Neuronal stem cell (in vitro differentiated cells): ENCODE results near the gene FOXJ2.
"Not testable (repeated sequence)": the region's sequence is repeated elsewhere in the genome, so short reads cannot be mapped to it uniquely, and the experiment has no call there.

Source experiments
- DNase-seq: peaks from one replicate; pipeline ENCODE4 v3.0.0-alpha.2; 2013; ENCODE audit warnings: low spot score
- H2AFZ ChIP-seq: one replicate; pipeline ENCODE4 v1.6.1; 2013; ENCODE audit warnings: mild to moderate bottlenecking, low read length, inconsistent platforms
- H2AK5ac ChIP-seq: 2 replicates; pipeline ENCODE4 v1.6.1; 2013; ENCODE audit warnings: low read depth, mild to moderate bottlenecking, inconsistent platforms, low read length, moderate library complexity, mixed read lengths
- H2BK120ac ChIP-seq: 2 replicates; pipeline ENCODE4 v1.6.1; 2013; ENCODE audit warnings: low read depth, mild to moderate bottlenecking, inconsistent platforms, low read length, moderate library complexity, mixed read lengths
- H2BK12ac ChIP-seq: one replicate; pipeline ENCODE4 v1.6.1; 2013; ENCODE audit warnings: low read length, inconsistent platforms
- H2BK15ac ChIP-seq: 2 replicates; pipeline ENCODE4 v1.6.1; 2013; ENCODE audit warnings: mild to moderate bottlenecking, low read length, inconsistent platforms, mixed read lengths
- H2BK5ac ChIP-seq: one replicate; pipeline ENCODE4 v1.6.1; 2013; ENCODE audit warnings: inconsistent platforms, mild to moderate bottlenecking, low read length, moderate library complexity
- H3K14ac ChIP-seq: one replicate; pipeline ENCODE4 v1.6.1; 2013; ENCODE audit warnings: low read length, inconsistent platforms
- H3K18ac ChIP-seq: 2 replicates; pipeline ENCODE4 v1.6.1; 2013; ENCODE audit warnings: low read length, inconsistent platforms
- H3K23ac ChIP-seq: 2 replicates; pipeline ENCODE4 v1.6.1; 2013; ENCODE audit warnings: low read depth, mild to moderate bottlenecking, mixed read lengths, low read length, inconsistent platforms; ENCODE audit not compliant: poor library complexity
- H3K27ac ChIP-seq: replicated peaks from 3 replicates; pipeline ENCODE4 v1.5.1; 2013; ENCODE audit warnings: low read length, inconsistent platforms
- H3K27me3 ChIP-seq, 3 experiments: 2 replicates each; pipeline ENCODE4 v1.6.1; 2013; ENCODE audit warnings: low read length in 3 of 3, mild to moderate bottlenecking in 2 of 3, inconsistent platforms in 1 of 3, low read depth in 1 of 3, mixed read lengths in 1 of 3, moderate library complexity in 1 of 3; ENCODE audit not compliant: control insufficient read depth in 3 of 3, insufficient read depth in 3 of 3
- H3K36me3 ChIP-seq, 2 donors: replicated peaks in 1 of 2; 2 replicates each; pipeline ENCODE4 v1.6.1; 2013; ENCODE audit warnings: low read length in 2 of 2; ENCODE audit not compliant: control insufficient read depth in 2 of 2, insufficient read depth in 2 of 2
- H3K4ac ChIP-seq: 2 replicates; pipeline ENCODE4 v1.6.1; 2013; ENCODE audit warnings: inconsistent platforms, mild to moderate bottlenecking, low read length, moderate library complexity
- H3K4me1 ChIP-seq, 2 donors: 1 replicate in 1 of 2; 2 replicates in 1 of 2; pipeline ENCODE4 v1.6.1; 2013; ENCODE audit warnings: low read length in 2 of 2, low read depth in 1 of 2; ENCODE audit not compliant: control insufficient read depth in 2 of 2, insufficient read depth in 1 of 2
- H3K4me2 ChIP-seq: one replicate; pipeline ENCODE4 v1.6.1; 2013; ENCODE audit warnings: mild to moderate bottlenecking, low read length, inconsistent platforms; ENCODE audit not compliant: insufficient read depth, poor library complexity, severe bottlenecking
- H3K4me3 ChIP-seq, 2 donors: 2 replicates each; pipeline ENCODE4 v1.5.1; 2013; ENCODE audit warnings: low read length in 2 of 2, mild to moderate bottlenecking in 2 of 2, inconsistent platforms in 1 of 2, moderate library complexity in 1 of 2
- H3K79me1 ChIP-seq: one replicate; pipeline ENCODE4 v1.6.1; 2013; ENCODE audit warnings: low read depth, mild to moderate bottlenecking, inconsistent platforms, low read length, moderate library complexity
- H3K9ac ChIP-seq: one replicate; pipeline ENCODE4 v1.6.1; 2013; ENCODE audit warnings: mild to moderate bottlenecking, low read depth, low read length, inconsistent platforms; ENCODE audit not compliant: poor library complexity
- H3K9me3 ChIP-seq, 2 donors: replicated peaks in 1 of 2; 2 replicates each; pipeline versions ENCODE3 to v1.6.1; 2013; ENCODE audit warnings: low read length in 2 of 2, mild to moderate bottlenecking in 2 of 2, inconsistent platforms in 1 of 2, low read depth in 1 of 2, mixed read lengths in 1 of 2, moderate library complexity in 1 of 2; ENCODE audit not compliant: control insufficient read depth in 2 of 2, insufficient read depth in 1 of 2
- H4K8ac ChIP-seq: one replicate; pipeline ENCODE4 v1.6.1; 2013; ENCODE audit warnings: low read depth, mild to moderate bottlenecking, inconsistent platforms, low read length, moderate library complexity
- H4K91ac ChIP-seq: one replicate; pipeline ENCODE4 v1.6.1; 2013; ENCODE audit warnings: low read length, low read depth, mild to moderate bottlenecking, inconsistent platforms; ENCODE audit not compliant: poor library complexity
- WGBS, 2 donors: extraction: QIAGEN DNeasy Blood & Tissue Kit; methylation state at CpG; one replicate each; pipeline ENCODE4 v1.1.7; 2013; ENCODE audit warnings: missing lambda C conversion rate in 2 of 2, mixed read lengths in 1 of 2; ENCODE audit not compliant: insufficient read length in 2 of 2, insufficient replicate concordance in 1 of 2; ENCODE audit errors: extremely low coverage in 2 of 2; 5-methylcytosine and 5-hydroxymethylcytosine counted together

The FOXJ2 gene

GRCh38 chr12:8084351-8084750, 51.8 kb downstream of the FOXJ2 start:
- not testable (repeated sequence) for H3K4ac ChIP-seq
- WGBS, 2 donors, result no CpG with 5 or more reads among the region's 3 CpGs

GRCh38 chr12:8087666-8088065, 55.1 kb downstream of the FOXJ2 start:
- H3K27ac ChIP-seq, result no peak overlapping the region
- no CpG with 5 or more reads among the region's 2 CpGs for WGBS, 2 donors

More at GRCh38 chr12:8084351-8084750, 51.8 kb downstream of the FOXJ2 start:
- H3K14ac ChIP-seq, H3K23ac ChIP-seq, H3K4me3 ChIP-seq, H3K18ac ChIP-seq, H4K8ac ChIP-seq, H2BK12ac ChIP-seq, H3K9me3 ChIP-seq, H2BK120ac ChIP-seq, H2AK5ac ChIP-seq, H3K27me3 ChIP-seq, H3K4me1 ChIP-seq, H3K27ac ChIP-seq, H3K9ac ChIP-seq, H2AFZ ChIP-seq, H3K36me3 ChIP-seq, H3K4me2 ChIP-seq, DNase-seq, H4K91ac ChIP-seq, H3K79me1 ChIP-seq, H2BK15ac ChIP-seq, H2BK5ac ChIP-seq: not testable (repeated sequence)

GRCh38 chr12:8088574-8088973, 56.1 kb downstream of the FOXJ2 start:
- Histone ChIP-seq H3K4me3 (no peak overlapping the region), H3K27me3 (no peaks in the 10 kb centered on the region), H2BK120ac (no peak overlapping the region), H4K8ac (no peak overlapping the region), H3K4ac (no peak overlapping the region), H3K4me2 (no peak overlapping the region), H3K14ac (no peak overlapping the region), H2BK5ac (no peak overlapping the region), H3K79me1 (no peaks in the 10 kb centered on the region), H2BK12ac (no peak overlapping the region), H2BK15ac (no peak overlapping the region), H2AK5ac (no peak overlapping the region), H3K9me3 (no peaks in the 10 kb centered on the region), H4K91ac (no peak overlapping the region), H3K27ac (no peak overlapping the region), H3K23ac (no peak overlapping the region), H3K9ac (no peak overlapping the region), H3K36me3 (peaks cover 13 to 41% of the 10 kb centered on the region in 2 donors), H2AFZ (no peak overlapping the region), H3K18ac (no peak overlapping the region), H3K4me1 (no peaks in the 10 kb centered on the region)
- no CpG with 5 or more reads among the region's 3 CpGs for WGBS, 2 donors
- no peak for DNase-seq

More at GRCh38 chr12:8087666-8088065, 55.1 kb downstream of the FOXJ2 start:
- Histone ChIP-seq H3K4ac (no peak overlapping the region), H2AK5ac (no peak overlapping the region), H3K9me3 (no peaks in the 10 kb centered on the region), H3K27me3 (no peaks in the 10 kb centered on the region), H2AFZ (no peak overlapping the region), H3K4me3 (no peak overlapping the region), H3K36me3 (peaks cover 9 to 32% of the 10 kb centered on the region in 2 donors), H2BK15ac (no peak overlapping the region), H2BK5ac (no peak overlapping the region), H3K79me1 (no peaks in the 10 kb centered on the region), H3K23ac (no peak overlapping the region), H2BK12ac (no peak overlapping the region), H4K91ac (no peak overlapping the region), H3K4me2 (no peak overlapping the region), H3K18ac (no peak overlapping the region), H3K9ac (no peak overlapping the region), H2BK120ac (no peak overlapping the region), H3K14ac (no peak overlapping the region), H4K8ac (no peak overlapping the region), H3K4me1 (peaks cover 0 to 2% of the 10 kb centered on the region in 2 donors)
- DNase-seq, result no peak

GRCh38 chr12:8089277-8089676, 56.8 kb downstream of the FOXJ2 start:
- not testable (repeated sequence) for H4K91ac ChIP-seq, H3K27ac ChIP-seq, H3K4me2 ChIP-seq, H2AFZ ChIP-seq, H3K14ac ChIP-seq, H2BK120ac ChIP-seq, H3K27me3 ChIP-seq, H3K4me1 ChIP-seq, H2AK5ac ChIP-seq, H3K18ac ChIP-seq, H3K79me1 ChIP-seq, H4K8ac ChIP-seq, H3K4ac ChIP-seq, H2BK12ac ChIP-seq, H3K9me3 ChIP-seq, H3K23ac ChIP-seq, DNase-seq, H2BK5ac ChIP-seq, H3K4me3 ChIP-seq, H2BK15ac ChIP-seq, H3K9ac ChIP-seq
- peaks cover 13 to 48% of the 10 kb centered on the region in 2 donors for H3K36me3 ChIP-seq
- no CpG with 5 or more reads among the region's 11 CpGs for WGBS, 2 donors
